LNCAP (cell line): ENCODE measurements around the gene ZNF592.

Experiments used
- CTCF ChIP-seq: fragments of 450-650 bp; IDR thresholded peaks from 2 replicates; pipeline ENCODE4 v1.5.1; 2017; ENCODE audit warnings: mild to moderate bottlenecking

The ZNF592 gene

GRCh38 chr15:84716036-84716732 lies 32.2 kb upstream of the ZNF592 start, which contains the start of gene SEC11A:
SEC11A (minus strand) TSS chr15:84716139; CDS start chr15:84716075, 64 bp downstream.
- no peak for TF ChIP-seq CTCF

DNA sequence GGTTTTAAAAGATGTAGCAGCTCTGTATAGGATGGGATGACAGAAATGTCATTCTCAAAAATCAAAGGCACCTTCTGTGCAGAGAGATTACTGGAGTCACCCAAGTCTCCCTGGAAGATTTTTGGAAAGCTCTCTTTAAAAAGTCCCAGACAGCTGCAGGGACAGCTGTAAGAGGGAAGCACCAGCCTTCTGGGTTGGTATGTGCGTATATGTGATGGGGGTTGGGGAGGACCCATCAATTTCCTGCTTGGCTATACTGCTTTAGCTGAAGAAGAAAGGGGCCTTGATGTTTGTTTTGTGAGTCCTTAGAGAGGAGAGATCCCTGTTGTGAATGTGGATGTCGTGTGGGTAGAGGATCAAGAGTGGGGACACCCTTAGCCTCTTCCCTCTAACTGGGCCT lies 27.0 kb upstream of the ZNF592 start:
- no peak for TF ChIP-seq CTCF

DNA sequence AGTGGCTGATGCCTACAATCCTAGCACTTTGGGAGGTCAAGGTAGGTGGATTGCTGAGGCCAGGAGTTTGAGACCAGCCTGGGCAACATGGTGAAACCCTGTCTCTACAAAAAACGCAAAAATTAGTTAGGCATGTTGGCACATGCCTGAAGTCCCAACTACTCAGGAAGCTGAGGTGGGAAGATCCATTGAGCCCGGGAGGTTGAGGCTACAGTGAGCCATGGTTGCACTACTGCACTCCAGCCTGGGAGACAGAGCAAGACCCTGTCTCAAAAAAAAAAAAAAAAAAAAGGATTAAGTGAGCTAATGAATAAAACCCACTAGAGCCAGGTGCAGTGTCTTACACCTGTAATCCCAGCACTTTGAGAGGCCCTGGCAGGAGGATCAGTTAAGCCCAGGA lies 25.8 kb upstream of the ZNF592 start:
- TF ChIP-seq CTCF, result no peak

DNA sequence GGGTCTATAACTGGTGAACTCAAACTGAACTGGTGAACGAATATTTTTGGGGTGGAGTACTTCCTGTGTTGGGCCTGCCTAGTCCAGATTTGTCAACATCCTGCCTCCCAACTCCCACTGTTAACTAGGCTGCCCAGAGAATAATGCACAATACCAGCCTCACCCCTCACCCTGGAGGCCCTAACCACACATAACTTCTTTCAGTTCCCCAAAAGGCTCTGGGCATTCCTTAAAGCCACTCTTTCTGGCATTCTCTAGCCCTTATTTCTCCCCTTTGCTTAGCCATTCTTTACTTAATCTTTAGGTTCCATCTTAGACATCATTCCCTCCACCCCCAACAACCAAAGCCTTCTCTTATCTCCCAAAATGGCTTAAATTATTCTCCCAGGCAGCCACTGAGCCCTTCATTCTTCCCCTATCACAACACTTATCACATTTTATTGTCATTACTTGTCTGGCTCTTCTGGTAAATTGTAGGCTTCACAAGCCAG lies 23.3 kb upstream of the ZNF592 start:
- TF ChIP-seq CTCF, result no peak

DNA sequence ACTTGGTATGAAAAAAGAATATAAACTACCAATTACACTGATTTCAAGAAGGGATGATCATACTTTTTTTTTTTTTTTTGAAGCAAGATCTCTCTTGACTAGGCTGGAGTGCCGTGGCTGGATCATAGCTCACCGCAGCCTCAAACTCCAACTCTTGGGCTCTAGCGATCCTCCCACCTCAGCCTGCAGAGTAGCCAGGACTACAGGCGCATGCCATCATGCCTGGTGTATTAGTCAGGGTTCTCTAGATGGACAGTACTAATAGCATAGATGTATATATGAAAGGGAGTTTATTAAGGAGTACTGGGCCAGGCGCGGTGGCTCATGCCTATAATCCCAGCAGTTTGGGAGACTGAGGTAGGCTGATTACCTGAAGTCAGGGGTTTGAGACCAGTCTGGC lies 21.0 kb upstream of the ZNF592 start:
- TF ChIP-seq CTCF, result no peak

GRCh38 chr15:84731774-84732173 lies 16.6 kb upstream of the ZNF592 start:
- TF ChIP-seq CTCF, result no peak

- TF ChIP-seq CTCF, result no peak
Observed at GRCh38 chr15:84734794-84735479, 13.5 kb upstream of the ZNF592 start.
